Activated T-cell treated with anti-CD3 and anti-CD28 coated beads for 4 hours (primary cell): Measurements from ENCODE around the gene SERPINE1.
"Not testable (repeated sequence)": the region's sequence is repeated elsewhere in the genome, so short reads cannot be mapped to it uniquely, and the experiment has no call there.

ENCODE experiments used
- DNase-seq: peaks from one replicate; pipeline ENCODE4 v3.0.0-alpha.2; 2020

SERPINE1 gene

DNA sequence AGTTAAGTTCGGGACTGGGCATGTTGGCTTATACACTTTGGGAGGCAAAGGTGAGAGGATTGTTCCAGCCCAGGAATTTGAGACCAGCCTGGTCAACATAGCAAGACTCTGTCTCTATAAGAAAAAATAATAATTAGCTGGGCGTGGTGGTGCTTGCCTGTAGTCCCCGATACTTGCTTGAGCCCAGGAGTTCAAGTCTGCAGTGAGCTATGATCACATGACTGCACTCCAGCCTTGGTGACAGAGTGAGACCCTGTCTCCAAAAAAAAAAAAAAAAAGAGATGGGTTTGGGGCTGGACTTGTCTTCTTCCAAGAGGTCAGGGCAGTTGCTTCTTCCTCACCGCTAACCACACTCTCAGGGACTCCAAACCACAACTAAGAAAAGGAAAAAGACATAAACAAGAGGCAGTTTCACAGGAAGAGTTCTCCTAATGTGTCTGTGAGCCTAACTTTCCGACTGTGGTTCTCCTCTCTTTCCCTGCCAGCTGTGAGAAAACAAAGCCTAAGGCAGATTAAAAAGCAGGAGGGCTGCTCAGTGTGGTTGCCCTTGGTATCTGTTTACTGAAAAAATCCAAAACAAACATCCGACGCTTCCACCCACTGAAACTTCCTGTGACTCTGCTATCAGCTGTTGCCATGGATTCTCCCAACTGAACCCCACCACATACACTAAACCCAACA is 2.4 kb upstream of the SERPINE1 start:
- no peak for DNase-seq

DNA sequence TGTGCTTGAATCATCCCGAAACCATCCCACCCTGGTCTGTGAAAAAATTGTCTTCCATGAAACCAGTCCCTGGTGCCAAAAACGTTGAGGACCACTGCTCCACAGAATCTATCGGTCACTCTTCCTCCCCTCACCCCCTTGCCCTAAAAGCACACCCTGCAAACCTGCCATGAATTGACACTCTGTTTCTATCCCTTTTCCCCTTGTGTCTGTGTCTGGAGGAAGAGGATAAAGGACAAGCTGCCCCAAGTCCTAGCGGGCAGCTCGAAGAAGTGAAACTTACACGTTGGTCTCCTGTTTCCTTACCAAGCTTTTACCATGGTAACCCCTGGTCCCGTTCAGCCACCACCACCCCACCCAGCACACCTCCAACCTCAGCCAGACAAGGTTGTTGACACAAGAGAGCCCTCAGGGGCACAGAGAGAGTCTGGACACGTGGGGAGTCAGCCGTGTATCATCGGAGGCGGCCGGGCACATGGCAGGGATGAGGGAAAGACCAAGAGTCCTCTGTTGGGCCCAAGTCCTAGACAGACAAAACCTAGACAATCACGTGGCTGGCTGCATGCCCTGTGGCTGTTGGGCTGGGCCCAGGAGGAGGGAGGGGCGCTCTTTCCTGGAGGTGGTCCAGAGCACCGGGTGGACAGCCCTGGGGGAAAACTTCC is 784 bp upstream of the SERPINE1 start:
- no peak for DNase-seq

DNA sequence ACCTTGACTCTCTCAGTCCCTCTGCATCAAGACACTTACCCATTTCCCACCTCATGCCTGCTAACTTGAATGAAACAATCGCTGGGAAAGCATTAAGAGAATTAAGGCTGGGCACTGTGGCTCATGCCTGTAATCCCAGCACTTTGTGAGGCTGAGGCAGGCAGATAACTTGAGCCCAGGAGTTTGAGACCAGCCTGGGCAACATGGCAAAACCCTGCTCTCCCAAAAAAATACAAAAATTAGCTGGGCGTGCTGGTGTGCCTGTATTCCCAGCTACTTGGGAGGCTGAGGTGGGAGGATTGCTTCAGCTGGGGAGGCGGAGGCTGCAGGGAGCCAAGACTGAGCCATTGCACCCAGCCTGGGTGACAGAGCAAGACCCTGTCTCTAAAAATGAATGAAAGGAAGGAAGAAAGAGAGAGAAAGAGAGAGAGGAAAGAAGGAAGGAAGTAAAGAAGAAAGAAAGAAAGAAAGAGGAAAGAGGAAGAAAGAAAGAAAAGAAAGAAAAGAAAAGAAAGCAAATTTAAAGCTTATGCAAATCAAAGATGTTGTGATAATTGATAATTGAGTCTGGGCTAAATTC is 646 bp downstream of the SERPINE1 start:
- DNase-seq = no peak

DNA sequence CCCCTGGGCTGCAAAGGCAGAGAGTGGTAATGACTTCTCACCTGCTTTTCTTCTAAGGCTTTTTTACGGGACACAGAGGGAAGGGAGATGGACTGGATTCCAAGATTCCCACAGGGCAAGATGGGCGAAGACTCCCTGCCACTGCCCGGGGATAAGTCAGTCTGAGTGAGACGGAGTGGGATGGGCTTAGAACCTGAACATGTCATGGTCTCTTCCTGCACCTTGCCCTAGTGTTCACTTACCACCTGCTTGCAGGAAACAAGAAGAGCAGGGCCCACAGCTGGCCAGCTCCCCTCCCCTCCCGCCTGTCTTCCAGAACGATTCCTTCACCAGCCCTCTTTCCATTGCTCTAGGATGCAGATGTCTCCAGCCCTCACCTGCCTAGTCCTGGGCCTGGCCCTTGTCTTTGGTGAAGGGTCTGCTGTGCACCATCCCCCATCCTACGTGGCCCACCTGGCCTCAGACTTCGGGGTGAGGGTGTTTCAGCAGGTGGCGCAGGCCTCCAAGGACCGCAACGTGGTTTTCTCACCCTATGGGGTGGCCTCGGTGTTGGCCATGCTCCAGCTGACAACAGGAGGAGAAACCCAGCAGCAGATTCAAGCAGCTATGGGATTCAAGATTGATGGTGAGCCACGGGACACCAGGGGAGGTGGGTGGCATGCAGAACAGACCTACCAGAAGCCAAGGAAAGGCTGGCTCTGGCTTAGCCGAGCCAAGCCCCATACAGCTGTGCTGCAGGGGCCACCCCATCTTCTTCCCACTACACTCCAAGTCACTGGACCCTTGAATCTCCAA is 1.3 kb downstream of the SERPINE1 start:
- DNase-seq = no peak

DNA sequence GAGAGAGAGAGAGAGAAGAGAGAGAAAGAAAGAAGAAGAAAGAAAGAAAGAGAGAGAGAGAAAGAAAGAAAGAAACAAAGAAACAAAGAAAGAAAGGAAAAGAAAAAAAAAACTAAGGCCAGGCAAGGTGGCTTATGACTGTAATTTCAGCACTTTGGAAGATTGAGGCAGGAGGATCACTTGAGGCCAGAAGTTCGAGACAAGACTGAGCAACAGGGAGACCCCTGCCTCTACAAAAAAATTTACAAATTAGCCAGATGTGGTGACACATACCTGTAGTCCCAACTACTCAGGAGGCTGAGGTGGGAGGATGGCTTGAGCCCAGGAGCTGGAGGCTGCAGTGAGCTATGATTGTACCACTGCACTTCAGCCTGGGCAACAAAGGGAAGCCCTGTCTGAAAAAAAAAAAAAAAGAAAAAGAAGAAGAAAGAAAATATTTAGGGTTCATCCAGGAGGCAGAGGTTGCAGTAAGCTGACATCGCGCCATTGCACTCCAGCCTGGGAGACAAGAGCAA is 2.8 kb downstream of the SERPINE1 start:
- no peak for DNase-seq

DNA sequence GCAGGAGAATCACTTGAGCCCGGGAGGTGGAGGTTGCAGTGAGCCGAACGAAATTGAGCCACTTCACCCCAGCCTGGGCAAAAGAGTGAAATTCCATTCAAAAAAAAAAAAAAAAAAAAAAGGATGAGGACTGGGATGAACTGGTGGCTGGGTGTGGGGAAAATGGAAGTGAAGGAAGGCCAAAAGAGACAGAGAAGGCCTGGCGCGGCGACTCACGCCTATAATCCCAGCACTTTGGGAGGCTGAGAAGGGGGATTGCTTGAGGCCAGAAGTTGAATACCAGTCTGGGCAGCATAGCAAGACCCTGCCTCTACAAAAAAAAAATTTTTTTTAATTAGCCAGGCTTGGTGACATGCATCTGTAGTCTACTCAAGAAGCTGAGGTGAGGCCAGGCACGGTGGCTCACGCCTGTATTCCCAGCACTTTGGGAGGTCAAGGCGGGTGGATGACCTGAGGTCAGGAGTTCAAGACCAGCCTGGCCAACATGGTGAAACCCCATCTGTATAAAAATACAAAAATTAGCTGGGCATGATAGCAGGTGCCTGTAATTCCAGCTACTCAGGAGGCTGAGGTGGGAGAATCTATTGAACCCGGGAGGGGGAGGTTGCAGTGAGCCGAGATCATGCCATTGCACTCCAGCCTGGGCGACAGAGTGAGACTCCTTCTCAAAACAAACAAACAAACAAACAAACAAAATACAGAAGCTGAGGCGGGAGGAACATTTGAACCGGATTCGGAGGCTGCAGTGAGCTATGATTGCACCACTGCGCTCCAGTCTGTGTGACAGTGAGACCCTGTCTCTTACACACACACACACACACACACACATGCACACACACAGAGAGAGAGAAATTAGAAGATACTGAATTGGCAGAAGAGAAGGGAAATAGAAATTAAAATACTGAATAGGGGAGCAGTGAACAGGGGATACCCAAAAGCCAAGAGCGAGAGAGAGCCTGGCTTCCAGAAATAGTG is 6.0 kb downstream of the SERPINE1 start:
- not testable (repeated sequence) for DNase-seq

DNA sequence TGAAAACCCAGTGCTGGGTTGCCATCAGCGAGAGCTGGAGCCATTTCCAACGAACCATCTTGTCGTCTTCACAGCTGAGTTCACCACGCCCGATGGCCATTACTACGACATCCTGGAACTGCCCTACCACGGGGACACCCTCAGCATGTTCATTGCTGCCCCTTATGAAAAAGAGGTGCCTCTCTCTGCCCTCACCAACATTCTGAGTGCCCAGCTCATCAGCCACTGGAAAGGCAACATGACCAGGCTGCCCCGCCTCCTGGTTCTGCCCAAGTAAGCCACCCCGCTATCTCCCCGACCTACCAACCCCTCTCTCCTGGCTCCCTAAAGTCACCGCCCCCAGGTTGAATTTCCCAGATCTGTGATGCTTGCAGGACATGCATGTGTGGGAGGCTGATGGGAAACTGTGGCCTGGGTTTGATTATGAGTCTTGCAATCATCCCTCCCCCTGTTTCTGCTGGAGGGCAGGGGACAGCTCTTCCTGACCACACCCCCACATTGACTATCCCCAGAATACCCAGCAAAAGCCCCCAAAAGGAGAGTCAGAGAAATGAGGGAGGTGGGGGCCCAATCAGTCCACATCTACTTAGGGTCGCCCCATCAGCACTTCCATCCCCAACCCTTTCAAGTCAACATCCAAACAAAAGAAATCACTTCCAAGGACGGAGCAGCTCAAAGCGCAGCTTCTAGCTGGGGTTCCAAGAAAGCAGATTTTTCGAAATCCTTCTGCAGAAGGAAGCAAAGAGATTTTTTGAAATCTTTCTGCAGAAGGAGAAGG is 6.9 kb downstream of the SERPINE1 start:
- no peak for DNase-seq

DNA sequence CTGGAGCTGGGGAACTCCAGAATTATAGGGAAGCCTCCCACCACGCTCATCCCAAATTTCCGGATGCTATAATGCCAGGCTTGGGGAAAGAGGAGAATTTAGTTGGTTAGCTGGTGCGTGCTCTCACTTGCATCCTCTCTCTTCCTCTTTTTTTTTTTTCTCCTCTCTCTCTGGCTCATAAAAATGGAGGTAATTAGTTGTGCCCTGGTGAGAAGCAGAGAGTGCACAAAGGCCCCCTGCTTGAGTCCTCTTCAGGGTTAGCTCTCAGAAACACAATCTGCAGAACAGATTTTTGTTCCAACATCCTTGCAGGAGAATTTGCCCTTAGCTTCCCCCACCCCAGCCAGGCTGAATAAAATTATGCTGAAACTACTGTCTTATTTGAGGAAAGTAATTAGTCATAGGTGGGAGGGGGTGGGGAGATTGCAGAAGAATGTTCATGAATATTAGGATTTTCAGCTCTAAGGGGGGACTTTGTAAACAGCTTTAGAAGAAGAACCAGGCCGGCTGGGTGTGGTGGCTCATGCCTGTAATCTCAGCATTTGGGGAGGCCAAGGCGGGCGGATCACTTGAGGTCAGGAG is 7.6 kb downstream of the SERPINE1 start:
- no peak for DNase-seq

DNA sequence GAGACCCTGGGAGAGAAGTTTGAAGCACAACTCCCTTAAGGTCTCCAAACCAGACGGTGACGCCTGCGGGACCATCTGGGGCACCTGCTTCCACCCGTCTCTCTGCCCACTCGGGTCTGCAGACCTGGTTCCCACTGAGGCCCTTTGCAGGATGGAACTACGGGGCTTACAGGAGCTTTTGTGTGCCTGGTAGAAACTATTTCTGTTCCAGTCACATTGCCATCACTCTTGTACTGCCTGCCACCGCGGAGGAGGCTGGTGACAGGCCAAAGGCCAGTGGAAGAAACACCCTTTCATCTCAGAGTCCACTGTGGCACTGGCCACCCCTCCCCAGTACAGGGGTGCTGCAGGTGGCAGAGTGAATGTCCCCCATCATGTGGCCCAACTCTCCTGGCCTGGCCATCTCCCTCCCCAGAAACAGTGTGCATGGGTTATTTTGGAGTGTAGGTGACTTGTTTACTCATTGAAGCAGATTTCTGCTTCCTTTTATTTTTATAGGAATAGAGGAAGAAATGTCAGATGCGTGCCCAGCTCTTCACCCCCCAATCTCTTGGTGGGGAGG is 10.8 kb downstream of the SERPINE1 start:
- DNase-seq = no peak

DNA sequence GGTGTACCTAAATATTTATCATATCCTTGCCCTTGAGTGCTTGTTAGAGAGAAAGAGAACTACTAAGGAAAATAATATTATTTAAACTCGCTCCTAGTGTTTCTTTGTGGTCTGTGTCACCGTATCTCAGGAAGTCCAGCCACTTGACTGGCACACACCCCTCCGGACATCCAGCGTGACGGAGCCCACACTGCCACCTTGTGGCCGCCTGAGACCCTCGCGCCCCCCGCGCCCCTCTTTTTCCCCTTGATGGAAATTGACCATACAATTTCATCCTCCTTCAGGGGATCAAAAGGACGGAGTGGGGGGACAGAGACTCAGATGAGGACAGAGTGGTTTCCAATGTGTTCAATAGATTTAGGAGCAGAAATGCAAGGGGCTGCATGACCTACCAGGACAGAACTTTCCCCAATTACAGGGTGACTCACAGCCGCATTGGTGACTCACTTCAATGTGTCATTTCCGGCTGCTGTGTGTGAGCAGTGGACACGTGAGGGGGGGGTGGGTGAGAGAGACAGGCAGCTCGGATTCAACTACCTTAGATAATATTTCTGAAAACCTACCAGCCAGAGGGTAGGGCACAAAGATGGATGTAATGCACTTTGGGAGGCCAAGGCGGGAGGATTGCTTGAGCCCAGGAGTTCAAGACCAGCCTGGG is 11.4 kb downstream of the SERPINE1 start:
- DNase-seq = peak; percentile 83

DNA sequence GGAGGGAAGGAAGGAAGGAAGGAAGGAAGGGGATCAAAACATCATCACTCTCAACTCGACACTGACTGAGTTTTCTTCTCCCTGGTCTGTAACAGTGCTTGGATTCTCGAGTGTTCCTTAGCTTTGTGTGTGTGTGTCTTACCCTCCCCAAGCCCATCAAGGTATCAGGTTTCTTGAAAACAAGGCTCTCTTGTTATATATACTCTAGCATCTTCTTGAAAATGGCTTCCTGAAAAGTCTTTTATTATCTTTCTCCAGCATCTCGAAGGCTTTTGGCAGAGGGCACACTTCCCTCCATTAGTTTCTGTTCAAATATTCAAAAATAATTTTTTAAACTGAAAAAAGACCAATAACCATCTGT is 13.4 kb downstream of the SERPINE1 start:
- DNase-seq = no peak

DNA sequence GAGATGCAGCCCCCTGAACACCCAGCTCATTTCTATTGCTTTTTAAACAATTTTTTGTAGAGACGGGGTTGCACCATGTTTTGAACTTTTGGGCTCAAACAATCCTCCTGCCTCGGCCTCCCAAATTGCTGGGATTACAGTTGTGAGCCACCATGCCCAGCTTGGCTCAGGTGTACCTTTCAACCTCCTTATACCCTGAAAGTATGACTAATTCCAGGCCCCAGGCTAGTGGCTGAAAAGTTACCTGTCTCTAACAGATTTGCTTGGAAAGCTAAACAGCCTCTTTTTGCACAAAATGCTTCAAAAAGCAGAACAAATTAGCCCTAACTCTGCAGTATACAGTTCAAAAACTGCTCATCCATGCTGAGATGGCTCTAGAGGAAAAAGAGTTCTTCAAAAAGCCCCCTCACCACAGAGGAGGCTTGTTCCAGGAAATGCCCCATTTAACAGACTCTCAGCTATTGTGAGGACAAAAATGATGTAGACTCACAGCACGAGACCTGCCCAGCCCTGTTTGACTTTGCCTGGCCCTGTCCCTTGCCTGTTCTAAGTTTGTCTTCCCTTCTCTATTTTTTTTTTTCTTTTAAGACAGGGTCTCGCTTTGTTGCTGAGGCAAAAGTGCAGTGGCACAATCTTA is 14.0 kb downstream of the SERPINE1 start:
- no peak for DNase-seq

DNA sequence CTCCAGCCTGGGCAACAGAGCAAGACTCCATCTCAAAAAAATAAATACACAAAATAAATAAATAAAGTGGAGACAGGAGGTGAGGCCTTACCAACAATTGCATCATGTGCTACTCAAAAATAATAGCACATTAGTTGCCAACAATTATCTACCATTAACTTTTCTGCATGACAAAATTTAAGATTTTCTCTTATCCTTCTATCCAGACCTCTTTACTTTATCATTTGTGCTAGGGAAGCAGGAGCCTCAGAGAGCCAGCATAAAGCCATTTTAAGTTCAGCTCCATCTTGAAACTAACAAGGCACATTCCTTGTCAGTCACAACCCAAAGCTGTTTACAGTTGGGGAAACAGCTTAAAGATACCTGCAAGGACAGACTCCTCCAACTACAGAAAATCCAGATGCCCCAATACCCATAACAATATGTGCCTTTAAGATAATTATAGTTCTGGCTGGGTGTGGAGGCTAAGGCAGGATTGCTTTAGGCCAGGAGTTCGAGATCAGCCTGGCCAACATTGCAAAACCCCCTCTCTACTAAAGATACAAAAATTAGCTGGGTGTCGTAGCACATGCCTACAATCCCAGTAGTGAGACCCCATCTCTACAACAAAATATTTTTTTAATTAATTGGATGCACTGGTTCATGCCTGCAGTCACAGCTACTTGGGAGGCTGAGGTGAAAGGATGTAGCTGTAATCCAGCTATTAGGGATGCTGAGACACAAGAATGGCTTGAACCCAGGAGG is 25.2 kb downstream of the SERPINE1 start:
- DNase-seq = no peak

DNA sequence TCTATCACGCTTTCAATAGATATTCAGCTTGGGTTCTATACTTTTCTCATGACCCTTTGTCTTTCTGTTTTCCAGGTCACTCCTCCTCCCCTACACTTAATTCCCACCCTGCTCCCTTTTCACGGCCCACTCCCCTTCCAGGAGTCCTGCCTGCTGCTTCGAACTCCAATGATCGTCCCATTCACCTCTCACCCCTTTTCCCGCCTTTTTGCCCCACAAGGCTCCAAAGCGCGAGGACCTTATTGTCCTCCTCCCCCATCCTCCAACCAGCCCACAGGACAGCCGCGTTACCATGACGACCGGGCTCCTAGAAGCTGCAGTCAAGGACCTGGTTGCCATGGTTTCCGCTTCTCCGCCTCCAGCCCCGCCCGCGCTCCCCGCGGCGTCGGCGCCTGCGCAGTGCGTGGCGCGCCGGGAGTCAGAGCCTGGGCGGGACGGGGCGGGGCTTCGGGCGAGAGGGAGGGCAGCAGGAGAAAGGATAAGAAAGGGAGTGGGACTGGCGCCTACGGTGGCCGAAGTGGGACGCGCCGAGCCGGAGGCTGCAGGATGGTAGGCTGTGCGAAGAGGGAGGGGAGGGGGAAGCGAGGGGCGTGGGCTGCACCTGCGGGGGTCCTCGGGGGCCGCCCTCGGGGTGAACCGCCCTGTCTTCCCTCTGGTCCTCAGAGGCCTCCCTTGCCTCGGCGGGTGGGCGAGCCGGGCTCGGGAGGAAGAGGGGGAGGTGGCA is 27.2 kb downstream of the SERPINE1 start, which contains the start of gene AP1S1:
TSS of gene AP1S1 (plus strand) at position 508 of the 724 bp plus-strand sequence. CDS start at position 547, 39 bp downstream.
- DNase-seq = peak; percentile 91

DNA sequence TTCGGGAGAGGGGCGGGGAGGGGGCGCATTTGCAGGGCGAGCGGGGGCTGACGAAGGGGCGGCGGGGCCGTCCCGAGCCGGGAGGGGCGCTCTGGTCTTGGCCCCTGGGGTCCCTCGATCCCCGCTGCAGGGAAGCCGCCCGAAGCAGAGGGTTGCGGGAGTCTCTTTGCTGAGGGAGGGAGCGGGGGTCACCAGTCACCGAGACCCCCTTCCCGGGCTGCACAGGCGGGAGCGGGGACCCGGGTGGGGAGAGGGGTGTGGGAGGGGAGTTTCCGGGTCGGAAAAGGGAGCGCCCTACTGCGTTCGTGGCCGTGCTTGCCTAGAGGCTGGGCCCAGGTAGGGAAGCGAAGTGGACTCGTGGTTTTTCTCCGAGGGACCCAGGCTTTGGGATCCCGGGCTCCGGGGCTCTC is 27.8 kb downstream of the SERPINE1 start:
- no peak for DNase-seq

DNA sequence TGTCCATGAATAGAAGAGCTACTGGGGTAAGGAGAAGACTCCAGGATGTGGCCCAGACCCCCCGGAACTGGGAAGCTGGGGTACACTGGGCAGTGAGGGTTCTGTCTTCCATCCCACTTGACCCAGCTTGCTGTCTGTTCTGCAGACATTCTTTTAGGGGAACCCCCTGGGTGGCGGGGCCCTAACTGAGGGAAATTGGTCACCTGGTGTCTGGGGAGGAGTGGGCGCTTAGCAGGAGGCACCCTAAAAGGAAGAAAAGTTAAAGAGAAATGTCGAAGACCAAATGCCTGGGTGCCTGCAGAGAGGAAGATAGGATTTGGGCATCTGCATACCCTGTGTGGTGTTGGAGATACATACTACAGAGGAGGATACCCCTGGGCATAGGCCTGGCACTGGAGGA is 28.4 kb downstream of the SERPINE1 start:
- no peak for DNase-seq

DNA sequence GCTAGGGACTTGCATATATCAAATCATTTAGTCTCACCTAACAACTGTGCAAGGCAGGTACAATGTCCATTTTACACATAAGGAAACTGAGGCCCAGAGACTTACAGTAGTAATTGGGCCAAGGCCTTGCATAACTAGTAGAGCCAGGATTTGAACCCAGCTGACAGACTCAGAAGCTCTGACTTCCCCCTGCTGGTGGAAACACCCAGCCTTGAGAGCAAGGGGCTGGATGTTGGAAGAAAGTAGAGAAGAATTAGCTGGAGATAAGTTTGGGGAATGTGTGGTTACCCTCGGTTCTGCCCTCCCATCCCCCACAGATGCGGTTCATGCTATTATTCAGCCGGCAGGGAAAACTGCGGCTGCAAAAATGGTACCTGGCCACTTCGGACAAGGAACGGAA is 29.4 kb downstream of the SERPINE1 start:
- no peak for DNase-seq
